HG02852 (cell line): Measurements from ENCODE around the gene FBXW4.

Experiments used
- ATAC-seq: cut with Tn5 transposase; IDR thresholded peaks from one replicate; pipeline ENCODE4 v1.9.1; 2021; ENCODE audit warnings: mild to moderate bottlenecking, moderate library complexity; ENCODE audit not compliant: unreplicated experiment

Gene FBXW4

GRCh38 chr10:101694674-101695403 lies at the start of gene FBXW4:
Gene FBXW4, minus strand, starts transcription at chr10:101695170. Its CDS starts 65 bp downstream, at chr10:101695105.
- ATAC-seq: peak; percentile 71

GRCh38 chr10:101744267-101744666 lies 49.3 kb upstream of the FBXW4 start:
- no peak for ATAC-seq

- ATAC-seq: no peak
Measured at GRCh38 chr10:101741938-101742337, 47.0 kb upstream of the FBXW4 start.

- ATAC-seq: no peak
Measured at GRCh38 chr10:101736666-101737065, 41.7 kb upstream of the FBXW4 start.

GRCh38 chr10:101732096-101732495 lies 37.1 kb upstream of the FBXW4 start:
- ATAC-seq: no peak

GRCh38 chr10:101726115-101726387 lies 31.1 kb upstream of the FBXW4 start:
- ATAC-seq: no peak

- no peak for ATAC-seq
Measured at GRCh38 chr10:101725296-101726114, 30.5 kb upstream of the FBXW4 start.

- no peak for ATAC-seq
Measured at GRCh38 chr10:101724446-101724845, 29.5 kb upstream of the FBXW4 start.

GRCh38 chr10:101723176-101723575 lies 28.2 kb upstream of the FBXW4 start:
- no peak for ATAC-seq

- ATAC-seq: no peak
Measured at GRCh38 chr10:101721806-101722205, 26.8 kb upstream of the FBXW4 start.

GRCh38 chr10:101720606-101721230 lies 25.7 kb upstream of the FBXW4 start:
- ATAC-seq: no peak

GRCh38 chr10:101718690-101719275 lies 23.8 kb upstream of the FBXW4 start:
- ATAC-seq: no peak

- no peak for ATAC-seq
Measured at GRCh38 chr10:101716891-101717659, 22.1 kb upstream of the FBXW4 start.

GRCh38 chr10:101712997-101713396 lies 18.0 kb upstream of the FBXW4 start:
- ATAC-seq: no peak

GRCh38 chr10:101710793-101711192 lies 15.8 kb upstream of the FBXW4 start:
- no peak for ATAC-seq

- no peak for ATAC-seq
Measured at GRCh38 chr10:101710059-101710695, 15.2 kb upstream of the FBXW4 start.

- no peak for ATAC-seq
Measured at GRCh38 chr10:101709359-101710058, 14.5 kb upstream of the FBXW4 start.

- ATAC-seq: no peak
Measured at GRCh38 chr10:101708870-101709269, 13.9 kb upstream of the FBXW4 start.

GRCh38 chr10:101708073-101708472 lies 13.1 kb upstream of the FBXW4 start:
- no peak for ATAC-seq

- no peak for ATAC-seq
Measured at GRCh38 chr10:101704331-101704730, 9.4 kb upstream of the FBXW4 start.
